KMS-11 (cell line): ENCODE data around the gene ACR.

Experiments used
- H2AFZ ChIP-seq: fragments of 200-600 bp; sonication (generic); 2 replicates; pipeline ENCODE4 v1.6.1; 2016; ENCODE audit warnings: antibody characterized with exemption, mixed run types, low read depth
- H3K27ac ChIP-seq: fragments of 200-600 bp; sonication (generic); 2 replicates; pipeline ENCODE4 v1.6.1; 2016; ENCODE audit warnings: mild to moderate bottlenecking, mixed run types
- H3K27me3 ChIP-seq: fragments of 200-600 bp; sonication (generic); 2 replicates; pipeline ENCODE4 v1.6.1; 2017; ENCODE audit warnings: mild to moderate bottlenecking, low read depth, mixed run types, moderate library complexity; ENCODE audit not compliant: insufficient read depth
- H3K36me3 ChIP-seq: fragments of 200-600 bp; sonication (generic); 2 replicates; pipeline ENCODE4 v1.6.1; 2017; ENCODE audit warnings: mild to moderate bottlenecking, mixed run types; ENCODE audit not compliant: insufficient read depth
- H3K4me1 ChIP-seq: fragments of 200-600 bp; sonication (generic); 2 replicates; pipeline ENCODE4 v1.6.1; 2016; ENCODE audit warnings: mild to moderate bottlenecking, low read depth, mixed run types; ENCODE audit not compliant: poor library complexity, severe bottlenecking
- H3K4me2 ChIP-seq: fragments of 200-600 bp; sonication (generic); 2 replicates; pipeline ENCODE4 v1.7.0; 2016; ENCODE audit warnings: mild to moderate bottlenecking, mixed run types
- H3K4me3 ChIP-seq: fragments of 200-600 bp; sonication (generic); IDR thresholded peaks from 2 replicates; pipeline ENCODE4 v1.6.1; 2017; ENCODE audit warnings: low read depth, low read length, mixed read lengths; ENCODE audit not compliant: insufficient read depth
- H3K79me2 ChIP-seq: fragments of 200-600 bp; sonication (generic); 2 replicates; pipeline ENCODE4 v1.6.1; 2016; ENCODE audit warnings: low read depth, mixed run types; ENCODE audit not compliant: insufficient read depth
- H3K9ac ChIP-seq: fragments of 200-600 bp; sonication (generic); 2 replicates; pipeline ENCODE4 v1.6.1; 2016; ENCODE audit warnings: mild to moderate bottlenecking, mixed run types
- H4K20me1 ChIP-seq: fragments of 200-600 bp; sonication (generic); 2 replicates; pipeline ENCODE4 v1.6.1; 2016; ENCODE audit warnings: mild to moderate bottlenecking, mixed run types; ENCODE audit not compliant: insufficient read depth
- CTCF ChIP-seq: fragments of 200-600 bp; sonication (generic); conservative IDR thresholded peaks from 2 replicates; pipeline ENCODE4 v1.6.1; 2017; ENCODE audit warnings: low read depth, mild to moderate bottlenecking, antibody characterized with exemption, low read length, moderate library complexity, mixed read lengths

The ACR gene

GRCh38 chr22:50717709-50718351 is 20.2 kb upstream of the ACR start:
- Histone ChIP-seq H3K4me3 (no peak overlapping the region), H3K9ac (no peak overlapping the region), H3K4me1 (no peaks in the 10 kb centered on the region), H4K20me1 (no peaks in the 10 kb centered on the region), H3K27ac (no peak overlapping the region), H2AFZ (no peak overlapping the region), H3K36me3 (no peaks in the 10 kb centered on the region), H3K79me2 (no peaks in the 10 kb centered on the region), H3K27me3 (peaks cover 5% of the 10 kb centered on the region; the same call in 1 of the 2 replicates), H3K4me2 (no peak overlapping the region)
- no peak for TF ChIP-seq CTCF

GRCh38 chr22:50718352-50718709 is 19.7 kb upstream of the ACR start:
- Histone ChIP-seq H3K79me2 (no peaks in the 10 kb centered on the region), H3K27ac (no peak overlapping the region), H3K27me3 (peaks cover 10% of the 10 kb centered on the region; the same call in 1 of the 2 replicates), H3K36me3 (no peaks in the 10 kb centered on the region), H4K20me1 (no peaks in the 10 kb centered on the region), H3K4me2 (no peak overlapping the region), H3K4me1 (no peaks in the 10 kb centered on the region), H3K9ac (no peak overlapping the region), H3K4me3 (no peak overlapping the region), H2AFZ (no peak overlapping the region)
- no peak for TF ChIP-seq CTCF

- Histone ChIP-seq H3K36me3 (no peaks in the 10 kb centered on the region), H2AFZ (no peak overlapping the region), H3K4me1 (no peaks in the 10 kb centered on the region), H3K4me3 (no peak overlapping the region), H3K27ac (no peak overlapping the region), H4K20me1 (no peaks in the 10 kb centered on the region), H3K4me2 (no peak overlapping the region), H3K27me3 (peaks cover 13% of the 10 kb centered on the region; the same call in 1 of the 2 replicates), H3K79me2 (no peaks in the 10 kb centered on the region), H3K9ac (no peak overlapping the region)
- TF ChIP-seq CTCF, result no peak
These were observed 18.1 kb upstream of the ACR start for GRCh38 chr22:50719814-50720300.

GRCh38 chr22:50720301-50721256 is 17.4 kb upstream of the ACR start:
- peaks cover 13% of the 10 kb centered on the region; the same call in 1 of the 2 replicates for H3K27me3 ChIP-seq

More at GRCh38 chr22:50720301-50721256, 17.4 kb upstream of the ACR start:
- Histone ChIP-seq H3K9ac (no peak overlapping the region), H3K4me1 (no peaks in the 10 kb centered on the region), H3K36me3 (no peaks in the 10 kb centered on the region), H4K20me1 (no peaks in the 10 kb centered on the region), H3K79me2 (no peaks in the 10 kb centered on the region), H3K4me3 (no peak overlapping the region), H3K27ac (no peak overlapping the region), H3K4me2 (no peak overlapping the region), H2AFZ (no peak overlapping the region)
- TF ChIP-seq CTCF, result no peak
